T-helper 1 cell treated with Interleukin-12 subunit alpha and Interleukin-12 subunit beta and Interleukin-4 antibody, amounts not matched to agents 30 μg/mL and 1 μg/mL, for 36 hours (primary cell): ENCODE data around the gene HDAC4.

Experiments used
- H3K27ac Mint-ChIP-seq: one replicate; pipeline ENCODE4 v1.8.0; 2021; ENCODE audit warnings: mild to moderate bottlenecking, mixed read lengths
- H3K27me3 Mint-ChIP-seq: one replicate; pipeline ENCODE4 v1.8.0; 2021; ENCODE audit warnings: low read depth, mixed read lengths
- H3K36me3 Mint-ChIP-seq: one replicate; pipeline ENCODE4 v1.8.0; 2021; ENCODE audit warnings: low read depth, mixed read lengths
- H3K4me1 Mint-ChIP-seq: one replicate; pipeline ENCODE4 v1.8.0; 2021; ENCODE audit warnings: low read depth, mixed read lengths
- H3K4me3 Mint-ChIP-seq: one replicate; pipeline ENCODE4 v1.8.0; 2021; ENCODE audit warnings: mild to moderate bottlenecking, moderate library complexity, mixed read lengths
- H3K9me3 Mint-ChIP-seq: one replicate; pipeline ENCODE4 v1.8.0; 2021; ENCODE audit warnings: mixed read lengths

The HDAC4 gene

DNA sequence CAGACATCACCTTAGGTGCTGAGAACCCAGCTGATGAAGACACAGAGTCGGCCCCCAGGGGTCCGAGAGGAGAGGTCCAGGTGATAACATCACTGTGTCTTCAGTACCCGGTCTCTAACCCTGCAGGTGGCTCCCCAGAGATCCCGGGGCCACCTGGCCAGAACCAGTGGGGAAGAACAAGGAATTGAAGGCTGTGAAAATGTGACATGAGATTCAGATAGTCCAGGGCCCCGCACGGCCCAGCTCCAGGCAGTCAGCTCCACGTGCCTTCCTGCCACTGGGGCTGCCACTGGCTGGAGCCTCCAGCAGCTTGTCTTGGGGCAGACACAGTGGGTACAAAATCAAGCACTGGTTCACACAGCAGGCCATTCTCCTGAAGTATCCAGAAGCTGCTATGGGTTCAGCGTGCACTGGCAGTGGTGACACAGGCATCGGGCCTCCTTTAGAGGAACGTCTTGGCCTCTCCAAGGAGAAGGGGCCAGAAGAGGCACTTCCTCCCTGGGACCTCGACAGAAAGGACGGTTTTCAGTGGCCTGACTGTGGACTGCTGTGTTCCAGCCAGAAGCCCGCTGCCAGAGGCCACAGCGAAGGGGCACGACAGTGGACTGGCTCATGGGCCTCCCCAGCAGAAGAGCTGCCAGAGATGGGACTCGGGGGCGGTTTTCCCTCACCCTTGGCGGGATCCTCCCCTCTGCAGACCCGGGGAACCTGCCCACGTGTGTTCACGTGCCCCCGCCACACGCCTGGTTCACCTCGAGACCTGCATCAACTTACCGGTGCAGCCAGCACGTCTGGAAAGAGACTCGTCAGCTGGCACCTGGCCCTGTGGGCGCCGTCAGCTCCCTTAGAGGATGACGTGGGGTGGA is 150.4 kb downstream of the HDAC4 start:
- H3K9me3 Mint-ChIP-seq, result no peaks in the 10 kb centered on the region
- peaks cover 44% of the 10 kb centered on the region for H3K4me1 Mint-ChIP-seq
- H3K27ac Mint-ChIP-seq, result no peak overlapping the region
- H3K4me3 Mint-ChIP-seq, result no peak overlapping the region
- peaks cover 37% of the 10 kb centered on the region for H3K36me3 Mint-ChIP-seq
- H3K27me3 Mint-ChIP-seq, result peaks cover 10% of the 10 kb centered on the region

DNA sequence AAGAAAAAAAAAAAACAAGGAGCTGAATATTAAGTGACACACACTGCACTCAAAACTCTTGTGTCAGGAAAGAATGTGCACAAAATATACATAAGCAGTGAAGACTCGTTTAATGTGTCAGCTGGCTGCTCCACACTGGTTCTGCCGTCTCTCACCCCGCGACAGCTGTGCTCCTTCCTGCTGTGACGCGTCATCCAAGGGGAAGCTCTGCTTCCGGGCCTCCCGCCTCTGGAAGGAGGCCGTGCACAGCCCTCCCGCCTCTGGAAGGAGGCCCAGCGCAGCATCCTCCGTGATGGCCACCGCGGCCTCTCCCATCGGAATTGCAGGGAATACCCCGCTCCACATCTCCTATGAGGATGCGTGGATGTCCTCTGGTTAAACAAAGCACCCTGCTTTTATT is 151.0 kb downstream of the HDAC4 start:
- no peak overlapping the region for H3K4me3 Mint-ChIP-seq
- peaks cover 44% of the 10 kb centered on the region for H3K4me1 Mint-ChIP-seq
- no peaks in the 10 kb centered on the region for H3K9me3 Mint-ChIP-seq
- no peak overlapping the region for H3K27ac Mint-ChIP-seq
- H3K36me3 Mint-ChIP-seq, result peaks cover 38% of the 10 kb centered on the region
- H3K27me3 Mint-ChIP-seq, result peaks cover 10% of the 10 kb centered on the region

DNA sequence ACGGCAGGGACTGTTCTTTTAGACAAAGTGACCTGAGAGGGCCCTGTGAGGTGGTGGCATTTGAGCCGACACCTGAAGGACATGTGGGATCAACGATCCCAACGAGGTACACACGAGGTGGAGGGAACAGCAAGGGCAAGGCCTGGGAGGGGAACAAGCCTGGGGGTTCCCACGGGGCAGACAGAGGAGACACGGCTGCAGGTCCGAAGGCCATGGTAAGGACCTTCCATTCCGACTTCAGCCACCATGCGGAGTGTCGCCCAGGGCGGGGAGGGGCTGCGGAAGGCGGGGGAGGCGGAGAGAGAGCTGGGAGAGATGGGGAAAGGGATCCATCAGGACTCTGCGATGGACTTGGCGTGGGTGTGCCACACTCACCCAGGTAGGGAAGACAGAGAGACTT is 151.8 kb downstream of the HDAC4 start:
- H3K4me1 Mint-ChIP-seq, result peaks cover 37% of the 10 kb centered on the region
- peaks cover 3% of the 10 kb centered on the region for H3K27me3 Mint-ChIP-seq
- H3K9me3 Mint-ChIP-seq, result no peaks in the 10 kb centered on the region
- no peak overlapping the region for H3K4me3 Mint-ChIP-seq
- peaks cover 31% of the 10 kb centered on the region for H3K36me3 Mint-ChIP-seq
- no peak overlapping the region for H3K27ac Mint-ChIP-seq

DNA sequence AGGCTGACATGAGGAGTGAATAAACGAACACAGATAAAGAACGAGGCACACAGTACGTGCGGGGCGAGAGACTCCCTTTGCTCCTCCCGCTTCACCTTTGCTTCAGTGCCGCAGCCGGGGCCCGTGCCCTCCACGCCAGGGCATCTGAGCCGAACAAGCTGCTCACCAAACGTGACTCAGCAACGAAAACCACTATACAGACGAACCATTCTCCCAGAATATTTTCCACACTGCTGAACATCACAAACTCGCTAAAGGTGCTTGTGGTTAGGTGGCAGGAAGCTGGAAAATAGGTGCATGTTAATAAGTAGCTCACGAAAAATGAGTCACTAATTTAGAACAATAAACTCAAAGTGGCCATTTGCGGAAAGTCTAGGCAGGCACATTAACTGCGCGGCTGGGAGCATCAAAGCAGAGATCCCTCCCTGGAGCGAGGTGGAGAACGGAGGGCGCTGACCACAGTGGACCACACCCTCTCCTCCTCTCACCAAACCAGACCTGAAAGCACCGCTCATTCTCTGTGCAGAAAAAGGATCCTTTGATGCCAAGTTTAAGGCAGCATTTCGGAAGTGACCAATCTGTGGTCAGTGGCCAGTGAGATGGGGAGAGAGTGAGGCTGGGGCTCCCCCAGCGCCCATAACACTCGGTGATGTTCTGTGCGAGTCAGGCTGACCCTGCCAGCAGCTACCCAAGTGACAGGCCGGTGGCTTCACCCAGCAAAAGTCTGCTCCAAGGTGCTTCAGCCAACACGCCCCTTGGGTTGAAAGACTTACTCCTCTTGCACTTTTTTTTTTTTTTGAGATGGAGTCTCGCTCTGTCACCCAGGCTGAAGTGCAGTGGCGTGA is 153.2 kb downstream of the HDAC4 start:
- Mint-ChIP-seq H3K36me3 (peaks cover 31% of the 10 kb centered on the region), H3K9me3 (no peaks in the 10 kb centered on the region), H3K4me1 (peaks cover 31% of the 10 kb centered on the region), H3K27me3 (no peaks in the 10 kb centered on the region), H3K27ac (peak overlapping the region; percentile 57), H3K4me3 (no peak overlapping the region)

DNA sequence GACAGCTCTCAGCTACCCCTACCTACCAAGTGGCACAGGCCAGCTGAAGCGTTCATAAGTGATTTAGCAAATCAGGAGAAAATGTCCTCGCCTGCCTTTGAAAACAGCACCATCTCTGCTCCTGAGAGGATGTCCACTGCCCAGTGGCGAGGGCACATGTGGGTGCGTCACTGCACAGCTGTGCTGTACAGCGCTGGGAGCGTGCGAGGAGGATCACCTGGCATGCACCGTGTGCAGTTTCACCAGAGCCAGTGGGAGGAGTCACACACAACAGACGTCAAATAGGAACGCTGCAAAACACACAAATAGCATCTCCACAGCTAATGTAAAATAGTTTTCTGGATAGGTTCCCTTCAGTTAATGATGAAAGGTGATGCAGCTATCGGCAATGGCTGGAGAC is 154.1 kb downstream of the HDAC4 start:
- Mint-ChIP-seq H3K27me3 (no peaks in the 10 kb centered on the region), H3K4me1 (peaks cover 35% of the 10 kb centered on the region), H3K27ac (no peak overlapping the region), H3K4me3 (no peak overlapping the region), H3K9me3 (no peaks in the 10 kb centered on the region), H3K36me3 (peaks cover 34% of the 10 kb centered on the region)

DNA sequence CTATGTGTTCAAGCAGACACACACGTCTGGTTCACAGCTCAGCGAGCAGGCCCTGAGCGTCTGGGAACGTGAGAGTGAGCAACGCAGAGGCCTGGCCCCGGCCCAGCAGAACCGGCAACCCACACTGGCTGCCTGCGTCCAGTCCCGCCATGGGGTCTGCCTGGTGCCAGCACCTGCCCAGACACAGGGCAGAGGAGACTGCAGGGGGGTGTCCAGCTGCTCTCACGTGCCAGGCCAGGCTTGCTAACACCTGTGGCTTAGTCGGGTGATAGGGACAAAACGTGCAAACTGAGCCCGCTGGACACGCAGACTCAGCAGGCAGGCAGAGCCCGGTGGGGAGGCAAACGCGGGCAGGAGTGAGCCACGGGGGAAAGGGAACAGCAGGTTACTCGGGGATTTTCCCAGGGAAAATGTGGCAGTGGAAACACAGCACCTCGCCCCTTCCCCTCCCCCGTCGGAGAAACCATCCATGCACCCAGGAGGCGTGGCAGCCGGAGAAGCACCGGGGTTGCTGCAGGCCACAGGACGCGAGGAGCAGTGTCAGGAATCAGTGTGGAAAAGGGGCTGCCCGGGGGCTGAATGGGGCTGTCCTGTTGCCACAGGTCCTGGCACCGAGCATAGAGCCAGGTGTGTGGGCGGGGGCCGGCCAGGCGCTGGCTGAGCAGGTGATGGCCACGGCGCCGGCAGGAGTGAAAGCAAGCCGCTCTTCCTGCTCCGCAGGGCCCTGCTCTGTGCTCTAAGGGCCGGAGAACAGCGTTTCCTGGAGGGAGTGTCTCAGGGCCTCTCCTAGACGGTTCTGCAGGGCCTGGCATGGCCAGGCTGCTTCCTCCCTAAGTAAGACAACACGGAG is 154.7 kb downstream of the HDAC4 start:
- Mint-ChIP-seq H3K36me3 (peaks cover 30% of the 10 kb centered on the region), H3K4me1 (peaks cover 36% of the 10 kb centered on the region), H3K27me3 (no peaks in the 10 kb centered on the region), H3K27ac (no peak overlapping the region), H3K9me3 (no peaks in the 10 kb centered on the region), H3K4me3 (no peak overlapping the region)

DNA sequence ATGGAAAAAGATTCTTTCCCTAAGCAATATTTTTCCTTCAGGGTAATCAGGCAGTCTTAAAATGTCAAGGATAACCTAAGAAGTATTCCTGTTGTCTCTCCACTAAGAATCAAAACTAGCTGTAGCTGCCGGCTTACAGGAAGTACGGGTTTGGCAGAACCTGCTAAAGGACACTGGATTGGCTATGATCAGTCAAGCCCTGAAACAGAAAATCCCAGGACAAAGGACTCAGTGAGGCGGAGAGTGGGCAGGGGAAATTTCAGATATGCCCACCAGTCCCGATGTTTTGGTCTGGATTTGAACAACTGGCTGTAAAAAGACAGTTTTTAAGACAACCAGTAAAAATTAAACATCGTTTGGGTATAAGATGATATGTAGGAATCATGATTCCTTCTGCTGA is 155.7 kb downstream of the HDAC4 start:
- H3K4me1 Mint-ChIP-seq, result peaks cover 40% of the 10 kb centered on the region
- no peak overlapping the region for H3K27ac Mint-ChIP-seq
- no peak overlapping the region for H3K4me3 Mint-ChIP-seq
- peaks cover 28% of the 10 kb centered on the region for H3K36me3 Mint-ChIP-seq
- no peaks in the 10 kb centered on the region for H3K9me3 Mint-ChIP-seq
- no peaks in the 10 kb centered on the region for H3K27me3 Mint-ChIP-seq

DNA sequence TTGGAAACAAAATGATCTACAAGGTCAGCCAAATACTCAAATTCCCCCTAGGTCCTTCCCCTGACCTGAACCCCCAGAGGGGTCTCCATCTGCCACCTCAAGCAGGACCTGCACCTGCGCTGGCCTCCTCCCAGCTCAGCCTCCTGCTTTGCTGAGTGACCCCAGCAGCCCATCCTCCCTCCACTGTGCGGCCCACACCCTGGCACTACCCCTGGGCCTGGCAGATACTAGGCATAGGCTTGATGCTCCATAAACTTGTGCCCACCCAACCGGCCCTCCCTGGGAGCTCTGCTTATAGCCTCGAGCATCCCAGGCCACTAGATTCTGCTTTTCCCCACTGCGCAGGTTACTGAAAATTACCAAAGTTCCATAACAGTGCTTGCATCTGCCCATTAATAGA is 156.2 kb downstream of the HDAC4 start:
- Mint-ChIP-seq H3K4me1 (peaks cover 40% of the 10 kb centered on the region), H3K27ac (no peak overlapping the region), H3K9me3 (no peaks in the 10 kb centered on the region), H3K36me3 (peaks cover 28% of the 10 kb centered on the region), H3K4me3 (no peak overlapping the region), H3K27me3 (no peaks in the 10 kb centered on the region)

DNA sequence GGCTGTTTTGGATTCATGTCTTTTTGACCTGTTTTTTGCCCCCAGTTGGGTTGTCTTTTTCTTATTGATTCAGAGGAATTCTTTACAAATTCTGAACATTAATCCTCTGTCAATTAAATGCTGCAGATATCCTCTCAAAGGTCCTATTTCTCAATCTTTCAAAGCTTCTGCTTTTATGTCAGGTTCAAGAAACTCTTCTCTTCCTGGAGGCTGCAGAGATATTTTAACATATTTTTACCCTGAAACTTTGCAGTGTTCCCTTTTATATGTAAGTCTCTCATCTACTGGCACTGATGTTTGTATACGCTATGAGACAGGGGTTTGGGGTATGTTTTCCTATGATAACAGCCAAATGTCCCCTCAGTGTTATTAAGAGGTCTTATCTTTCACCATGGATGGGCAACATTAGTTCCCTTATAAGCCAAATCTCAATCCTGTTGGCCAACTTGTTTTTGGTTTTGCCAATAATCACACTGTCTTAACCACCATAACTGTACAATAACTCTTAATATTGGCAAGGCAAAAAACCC is 159.3 kb downstream of the HDAC4 start:
- Mint-ChIP-seq H3K4me3 (no peak overlapping the region), H3K27ac (no peak overlapping the region)

DNA sequence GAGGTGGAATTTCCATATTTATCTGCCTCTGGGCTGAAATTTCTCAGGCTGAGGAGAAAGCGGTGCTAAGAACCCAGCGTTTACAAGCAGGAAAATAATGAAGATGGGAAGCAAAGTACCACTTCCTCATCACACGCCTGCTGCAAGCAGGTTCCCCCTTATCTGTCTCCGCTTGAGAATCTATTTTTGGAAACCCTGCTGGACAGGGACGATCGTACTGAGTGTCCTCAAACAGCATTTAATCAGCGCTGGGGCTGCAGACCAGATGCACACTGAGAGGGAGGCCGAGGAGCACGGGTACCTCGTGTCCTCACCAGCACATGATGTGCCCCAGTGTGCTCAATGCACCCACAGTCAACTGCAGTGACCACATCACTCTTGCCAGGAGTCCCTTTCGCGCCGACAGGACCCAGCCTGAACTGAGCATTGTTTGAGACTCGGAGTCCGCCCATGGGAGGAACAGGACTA is 160.4 kb downstream of the HDAC4 start:
- H3K27me3 Mint-ChIP-seq, result no peaks in the 10 kb centered on the region
- peaks cover 19% of the 10 kb centered on the region for H3K36me3 Mint-ChIP-seq
- no peaks in the 10 kb centered on the region for H3K9me3 Mint-ChIP-seq
- H3K4me1 Mint-ChIP-seq, result peaks cover 29% of the 10 kb centered on the region
- H3K27ac Mint-ChIP-seq, result no peak overlapping the region
- no peak overlapping the region for H3K4me3 Mint-ChIP-seq

More for the DNA sequence above, 159.3 kb downstream of the HDAC4 start:
- H3K27me3 Mint-ChIP-seq, result no peaks in the 10 kb centered on the region
- no peaks in the 10 kb centered on the region for H3K9me3 Mint-ChIP-seq
- H3K36me3 Mint-ChIP-seq, result peaks cover 22% of the 10 kb centered on the region
- H3K4me1 Mint-ChIP-seq, result peaks cover 29% of the 10 kb centered on the region

DNA sequence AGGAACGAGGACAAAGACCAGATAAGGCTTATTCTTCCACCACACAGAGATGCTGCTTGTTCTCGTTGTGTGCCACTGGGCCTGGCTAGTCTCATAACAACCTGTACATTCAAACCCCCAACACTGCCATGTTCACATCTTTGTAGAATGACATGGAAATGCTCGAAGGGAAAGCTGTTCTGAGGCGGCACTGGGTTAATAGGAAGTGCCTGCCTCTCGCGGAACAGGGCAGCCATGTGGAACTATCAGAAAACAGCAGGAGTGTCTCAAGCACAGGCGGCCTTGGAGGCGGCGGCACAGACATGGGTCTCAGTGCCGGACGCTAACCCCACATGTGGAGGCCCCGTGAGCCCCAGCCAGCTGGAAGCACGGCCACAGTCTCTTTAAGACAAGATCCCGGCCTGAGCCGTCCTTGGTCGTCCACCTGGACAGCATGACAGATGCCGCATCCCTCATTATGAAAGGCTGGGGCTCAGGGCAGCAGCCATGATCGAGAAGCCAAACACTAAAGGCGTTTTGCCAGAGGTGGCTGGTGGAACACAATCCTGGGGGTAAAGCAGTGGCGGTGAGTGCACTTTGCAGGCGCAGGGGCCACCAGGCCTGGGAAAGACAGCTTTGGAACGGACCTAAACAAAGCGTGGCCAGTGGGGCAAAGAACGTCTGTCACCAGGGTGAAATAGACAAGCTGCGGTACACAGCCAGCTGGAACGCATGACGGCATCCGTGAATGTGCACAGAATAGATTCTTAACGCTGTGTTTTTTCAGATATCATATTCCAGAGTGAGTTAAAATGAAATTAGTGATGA is 161.0 kb downstream of the HDAC4 start:
- no peak overlapping the region for H3K27ac Mint-ChIP-seq
- peaks cover 28% of the 10 kb centered on the region for H3K4me1 Mint-ChIP-seq
- no peak overlapping the region for H3K4me3 Mint-ChIP-seq
- peaks cover 19% of the 10 kb centered on the region for H3K36me3 Mint-ChIP-seq
- H3K27me3 Mint-ChIP-seq, result no peaks in the 10 kb centered on the region
- H3K9me3 Mint-ChIP-seq, result no peaks in the 10 kb centered on the region

DNA sequence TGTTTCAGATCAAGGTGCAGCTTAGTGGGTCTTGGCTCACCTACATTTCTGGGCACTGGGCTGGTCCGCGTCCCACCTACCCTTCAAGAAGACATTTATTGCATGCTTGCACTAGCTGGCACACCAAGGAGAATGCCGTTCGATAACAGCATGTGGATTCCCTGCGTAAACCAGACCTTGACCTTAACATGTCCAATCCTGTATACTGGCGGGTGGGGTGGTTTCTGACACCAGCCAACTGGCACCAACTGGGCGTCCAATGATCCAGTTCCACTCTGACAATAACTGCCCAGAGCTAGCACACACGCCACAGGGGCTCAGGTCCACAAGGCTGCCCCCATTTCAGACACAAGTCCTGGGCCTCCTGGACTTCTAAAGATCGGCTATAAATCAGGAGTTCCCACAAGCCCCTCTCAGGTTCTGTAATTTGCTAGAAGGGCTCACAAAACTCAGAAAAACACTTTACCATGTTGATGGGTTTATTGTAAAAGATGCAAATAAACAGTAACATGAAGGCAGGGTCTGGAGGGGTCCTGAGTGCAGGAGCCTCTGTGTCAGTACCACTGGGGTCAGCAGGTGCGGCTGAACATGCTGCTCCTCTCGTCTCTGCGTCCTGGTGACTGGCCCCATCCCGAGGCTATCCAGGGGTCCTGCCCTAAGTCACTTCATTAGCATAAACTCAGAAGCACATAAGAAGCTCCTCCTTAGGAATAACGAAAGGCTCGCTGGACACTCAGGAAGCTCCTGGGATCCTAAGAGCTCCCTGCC is 161.8 kb downstream of the HDAC4 start:
- Mint-ChIP-seq H3K4me1 (peaks cover 35% of the 10 kb centered on the region), H3K36me3 (peaks cover 22% of the 10 kb centered on the region), H3K27ac (no peak overlapping the region), H3K9me3 (no peaks in the 10 kb centered on the region), H3K27me3 (no peaks in the 10 kb centered on the region), H3K4me3 (no peak overlapping the region)

DNA sequence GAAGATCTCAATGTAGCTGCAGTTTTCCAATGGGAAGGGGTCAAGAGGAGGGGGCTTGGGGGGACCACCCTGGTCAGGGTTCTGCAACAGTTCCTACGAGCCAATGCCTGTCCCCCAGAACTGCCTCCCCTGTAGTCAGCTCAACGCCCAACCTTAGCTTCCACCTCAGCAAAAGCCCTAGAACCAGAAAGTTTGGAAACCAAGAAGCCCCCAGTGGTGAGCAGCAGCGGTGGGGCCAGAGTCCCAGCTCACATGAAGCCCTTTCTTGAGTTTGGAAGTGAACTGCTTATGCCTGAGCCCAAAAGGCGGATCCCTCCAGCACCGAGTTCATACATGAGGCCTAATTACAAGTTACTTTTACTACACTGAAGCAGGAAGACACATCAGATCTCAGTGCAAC is 162.4 kb downstream of the HDAC4 start:
- H3K36me3 Mint-ChIP-seq, result peaks cover 20% of the 10 kb centered on the region
- H3K9me3 Mint-ChIP-seq, result no peaks in the 10 kb centered on the region
- H3K4me1 Mint-ChIP-seq, result peaks cover 33% of the 10 kb centered on the region
- H3K27me3 Mint-ChIP-seq, result no peaks in the 10 kb centered on the region
- H3K27ac Mint-ChIP-seq, result no peak overlapping the region
- H3K4me3 Mint-ChIP-seq, result no peak overlapping the region
